GM18858 (cell line): ENCODE measurements around the gene PPT2.

Experiments
- ATAC-seq: cut with Tn5 transposase; IDR thresholded peaks from one replicate; pipeline ENCODE4 v1.9.1; 2021; ENCODE audit not compliant: unreplicated experiment

Gene PPT2, protein sequence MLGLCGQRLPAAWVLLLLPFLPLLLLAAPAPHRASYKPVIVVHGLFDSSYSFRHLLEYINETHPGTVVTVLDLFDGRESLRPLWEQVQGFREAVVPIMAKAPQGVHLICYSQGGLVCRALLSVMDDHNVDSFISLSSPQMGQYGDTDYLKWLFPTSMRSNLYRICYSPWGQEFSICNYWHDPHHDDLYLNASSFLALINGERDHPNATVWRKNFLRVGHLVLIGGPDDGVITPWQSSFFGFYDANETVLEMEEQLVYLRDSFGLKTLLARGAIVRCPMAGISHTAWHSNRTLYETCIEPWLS

DNA sequence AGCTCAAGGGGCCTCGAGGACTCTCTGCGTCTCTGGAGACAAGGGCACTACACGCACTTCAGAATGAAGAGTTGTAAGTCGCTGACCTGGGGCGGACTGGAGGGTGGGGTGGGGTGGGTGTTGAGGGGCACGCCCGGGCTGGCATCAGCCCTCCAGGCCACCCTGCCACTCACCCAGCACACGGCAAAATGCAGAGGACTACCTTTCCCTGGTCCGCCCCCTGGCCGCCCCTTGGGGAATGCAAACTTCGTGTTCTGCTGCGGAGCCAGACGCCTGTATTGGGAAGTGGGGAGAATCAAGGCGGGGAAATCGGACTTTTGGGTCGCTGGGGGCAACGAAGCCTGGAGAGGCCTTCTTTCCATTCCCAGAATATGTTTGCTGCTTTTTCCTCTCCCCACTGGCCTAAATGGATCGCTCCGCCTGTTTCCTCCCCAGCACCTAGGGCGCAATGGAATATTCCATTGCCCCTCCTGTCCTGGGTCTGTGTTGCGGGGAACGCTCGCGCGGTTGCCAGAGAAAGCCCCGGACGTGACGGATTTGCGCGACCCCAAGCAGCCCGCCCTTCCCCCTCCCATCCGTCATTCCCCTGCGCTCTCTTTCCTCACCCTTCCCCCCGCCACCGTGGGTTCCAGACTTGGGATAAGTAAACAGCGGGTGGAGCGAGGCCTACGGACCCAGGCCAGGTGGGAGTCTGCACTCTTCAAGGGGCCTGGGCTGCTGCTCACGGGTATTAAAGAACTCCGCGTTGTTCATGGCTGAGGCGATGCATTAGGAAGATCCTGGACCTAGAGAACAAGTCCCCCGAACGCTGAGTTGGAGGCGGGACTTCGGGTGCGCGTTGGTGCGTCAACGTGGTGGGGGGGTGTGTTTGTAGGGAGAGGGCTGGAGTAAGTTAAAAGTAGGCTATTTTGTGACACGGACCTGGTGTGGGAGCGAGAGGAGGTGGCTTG is at the start of gene PPT2:
PPT2 (plus strand) TSS at position 578 of the 950 bp plus-strand sequence. CDS start 454 bp downstream, outside the sequence.
- no peak for ATAC-seq

DNA sequence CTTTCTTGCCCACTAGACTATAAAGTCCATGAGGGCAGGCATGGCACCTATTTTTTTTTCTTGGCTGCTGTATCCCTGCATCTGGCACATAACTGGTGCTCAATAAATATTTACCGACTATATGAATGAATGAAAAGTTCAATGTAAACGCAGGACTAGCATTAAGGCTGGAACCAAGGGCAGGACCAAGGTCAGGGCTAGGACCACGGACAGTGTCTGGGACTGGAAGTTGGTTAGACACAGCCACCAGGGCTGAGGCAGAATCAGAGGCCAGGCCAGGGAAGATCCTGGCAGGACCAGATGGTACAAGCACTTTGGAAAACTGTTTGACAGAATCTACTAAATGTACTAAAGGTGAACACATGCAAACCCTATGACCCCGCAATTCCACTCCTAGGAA is 48.5 kb upstream of the PPT2 start:
- no peak for ATAC-seq

DNA sequence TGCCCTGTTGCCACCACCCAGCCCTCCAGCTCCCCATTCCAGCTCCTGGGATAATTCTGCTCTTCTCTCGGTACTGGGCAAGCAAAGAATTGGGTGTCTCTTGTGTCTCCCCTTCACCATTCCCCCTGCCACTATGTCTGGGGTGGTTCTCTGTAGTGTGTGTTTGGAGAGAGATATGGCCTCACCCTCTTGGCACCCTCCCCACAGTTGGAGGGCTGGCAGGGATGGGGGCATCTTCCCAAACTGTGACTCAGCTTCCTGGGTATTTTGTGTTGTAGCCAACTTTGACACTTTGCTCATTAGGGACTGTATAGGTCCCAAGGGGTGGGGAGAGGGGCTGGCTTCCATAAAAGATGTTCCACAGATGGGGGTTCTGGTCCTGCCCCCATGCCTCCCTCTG is 46.5 kb upstream of the PPT2 start:
- no peak for ATAC-seq

DNA sequence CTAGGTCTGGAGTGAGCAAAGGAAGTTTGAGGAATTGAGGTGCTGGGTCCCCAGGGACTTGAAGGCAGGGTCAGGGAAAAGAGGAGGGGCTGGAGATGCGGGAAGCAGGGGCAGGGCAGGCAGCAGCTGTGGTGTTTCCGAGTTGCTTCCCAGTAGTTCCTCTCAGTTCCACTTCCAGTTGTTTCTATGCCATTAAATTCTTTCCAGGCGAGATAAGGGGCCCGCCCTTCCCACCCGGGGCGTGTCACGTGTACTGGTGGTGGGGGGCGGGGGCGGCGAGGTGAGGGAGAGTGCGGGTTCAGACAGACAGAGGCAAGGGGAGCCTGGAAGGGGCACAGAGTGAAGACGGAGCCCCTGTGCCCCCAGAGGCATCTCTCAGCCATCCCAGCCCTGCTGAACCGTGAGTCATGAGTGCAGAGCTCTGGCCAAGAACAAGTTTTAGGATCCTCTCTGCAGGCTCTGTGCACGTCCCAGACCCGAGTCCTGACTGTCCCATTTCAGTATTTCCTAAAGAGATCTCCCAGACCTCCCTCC is 45.8 kb upstream of the PPT2 start:
- no peak for ATAC-seq

DNA sequence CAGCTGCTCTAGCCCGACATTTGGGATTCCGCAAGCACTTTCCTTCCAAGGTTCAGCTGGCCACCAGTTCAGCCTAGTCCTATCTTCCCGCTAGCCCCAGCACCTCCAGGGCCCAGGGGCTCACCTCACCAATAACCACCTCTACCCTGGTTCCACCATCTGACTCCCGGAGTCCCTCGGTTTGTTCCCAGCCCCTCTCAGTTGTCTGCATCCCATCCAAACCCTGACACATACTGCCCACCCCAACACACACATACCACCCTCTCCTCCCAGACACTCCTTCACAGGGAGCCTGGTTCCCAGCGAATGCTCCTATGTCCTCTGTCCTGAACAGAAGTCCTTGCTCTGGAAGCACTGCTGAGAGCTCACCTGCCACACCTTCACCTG is 45.2 kb upstream of the PPT2 start:
- ATAC-seq = no peak

DNA sequence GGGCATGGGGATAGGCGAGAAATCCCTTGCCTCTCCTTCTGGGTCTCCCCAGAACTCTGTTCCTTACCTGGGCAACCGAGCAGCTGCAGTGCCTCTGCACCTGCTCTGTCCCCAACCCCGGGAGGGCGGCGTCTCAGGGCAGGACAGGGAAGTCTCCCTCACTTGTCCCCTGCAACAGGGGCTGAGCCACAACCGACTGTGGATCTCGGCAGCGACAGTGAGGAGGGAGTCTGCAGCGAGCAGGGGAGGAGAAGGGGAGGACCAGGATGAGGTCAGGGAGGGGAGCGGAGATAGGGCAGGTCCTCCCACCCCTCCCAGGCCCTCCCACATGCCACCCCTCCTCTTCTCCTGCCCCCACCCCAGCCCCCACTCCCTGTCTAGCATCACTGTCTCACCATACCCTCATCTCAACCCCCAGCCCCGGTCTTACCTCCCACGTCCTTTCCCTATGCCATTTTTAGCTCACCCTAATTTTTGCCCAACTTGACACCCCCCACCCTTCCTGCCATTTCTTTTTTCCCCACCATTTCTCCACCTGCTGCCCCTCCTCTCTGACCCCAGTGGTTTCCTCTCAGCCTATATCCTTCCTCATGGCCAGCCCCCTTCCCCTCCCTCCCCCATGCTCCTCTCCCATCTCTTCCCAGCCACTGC is 44.7 kb upstream of the PPT2 start, which contains the start of gene TNXB:
TNXB (minus strand) TSS at position 225 of the 651 bp plus-strand sequence. CDS start 11,140 bp downstream, outside the sequence.
- ATAC-seq = no peak

DNA sequence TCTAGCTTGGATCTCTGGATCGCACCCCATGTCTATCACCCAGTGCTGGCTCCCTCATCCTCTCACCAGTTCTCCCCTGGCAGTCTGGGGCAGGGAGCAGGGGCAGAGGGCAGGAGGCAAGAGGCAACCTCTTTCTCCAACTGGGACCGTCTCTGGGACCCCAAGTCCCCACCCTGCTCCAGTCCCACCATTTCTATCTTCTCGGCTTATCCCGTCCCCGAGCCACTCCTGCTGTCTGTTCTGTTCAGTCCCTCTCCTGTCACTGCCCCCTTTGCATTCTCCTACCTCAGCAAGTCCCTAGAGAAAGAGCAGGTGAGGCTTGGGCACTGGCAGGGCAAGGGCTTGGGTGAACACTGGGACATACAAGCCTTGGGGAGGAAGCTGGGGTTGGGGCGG is 44.2 kb upstream of the PPT2 start:
- ATAC-seq = no peak

DNA sequence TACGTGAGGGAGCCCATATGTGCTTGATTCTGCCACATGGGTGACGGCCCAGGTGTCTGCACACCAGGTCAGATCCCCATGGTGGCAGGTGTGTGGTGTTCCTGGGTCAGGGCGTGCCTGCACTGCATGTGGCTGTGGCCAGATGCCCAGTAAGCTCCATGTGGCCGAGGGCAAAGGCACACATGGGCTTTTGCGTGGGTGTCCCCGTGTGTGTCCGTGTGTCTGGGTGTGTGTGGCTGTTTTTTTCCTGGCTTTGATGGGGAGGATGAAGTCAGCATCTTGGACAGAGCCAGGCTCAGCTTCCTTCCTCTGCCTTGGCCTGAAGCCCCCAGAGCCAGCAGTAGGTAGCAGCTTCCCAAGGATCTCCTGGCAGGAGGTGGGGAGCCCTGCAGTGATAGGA is 43.3 kb upstream of the PPT2 start:
- no peak for ATAC-seq

DNA sequence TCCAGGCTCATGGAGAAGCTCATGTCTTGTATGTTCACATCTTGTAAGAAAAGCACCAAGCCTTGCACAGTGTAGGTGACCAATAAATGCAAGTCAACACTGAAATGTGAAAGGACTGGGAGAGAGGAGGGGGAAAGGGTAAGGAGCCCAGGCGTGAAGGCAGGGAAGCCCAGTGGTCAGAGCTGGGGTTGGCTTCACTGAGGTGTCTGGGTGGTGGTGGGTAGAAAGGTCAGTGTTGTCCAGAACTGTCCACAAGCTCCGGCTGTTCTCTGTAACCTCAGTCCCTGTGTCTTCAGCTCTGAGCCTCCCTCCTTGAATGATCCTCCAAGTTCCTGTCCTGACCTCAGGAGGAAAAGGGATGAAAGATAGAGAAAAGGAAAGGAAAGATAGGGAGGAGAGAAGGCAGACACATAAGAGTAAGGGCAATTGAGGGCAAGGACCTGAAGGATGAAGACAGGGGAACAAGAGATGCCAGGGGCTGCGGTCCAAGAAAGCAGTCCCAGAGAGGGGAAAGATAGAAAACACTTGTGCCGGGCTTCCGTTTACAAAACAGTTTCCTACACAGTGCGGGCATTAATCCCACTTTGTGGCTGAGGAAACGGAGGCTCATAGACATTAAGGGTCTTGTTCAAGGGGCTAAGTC is 42.4 kb upstream of the PPT2 start:
- ATAC-seq = no peak

DNA sequence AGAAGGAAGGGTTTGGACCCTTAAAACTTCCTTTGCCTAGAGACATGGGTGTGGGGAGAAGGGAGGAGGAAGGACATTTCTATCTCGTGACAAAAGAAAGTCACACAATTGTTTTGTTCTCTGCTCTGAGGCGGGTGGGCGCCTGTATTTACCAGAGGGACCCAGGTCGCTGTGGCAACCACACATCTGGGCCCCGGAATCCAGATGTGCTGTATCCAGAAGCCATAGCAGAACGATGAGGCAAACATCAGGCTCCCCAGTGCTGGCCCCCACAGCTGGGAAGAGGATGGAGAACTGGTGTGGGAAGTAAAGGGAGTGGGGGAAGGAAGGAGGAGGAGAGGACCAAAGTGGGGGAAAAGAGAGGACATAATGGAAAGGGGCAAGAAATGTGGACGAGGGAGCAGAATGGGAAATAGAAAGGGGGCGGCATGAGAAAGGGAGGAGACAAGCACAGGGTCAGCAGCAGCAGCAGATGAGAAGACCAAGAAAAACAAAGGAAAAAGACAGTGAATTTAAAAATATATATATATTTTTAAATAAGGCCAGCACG is 41.4 kb upstream of the PPT2 start:
- no peak for ATAC-seq

DNA sequence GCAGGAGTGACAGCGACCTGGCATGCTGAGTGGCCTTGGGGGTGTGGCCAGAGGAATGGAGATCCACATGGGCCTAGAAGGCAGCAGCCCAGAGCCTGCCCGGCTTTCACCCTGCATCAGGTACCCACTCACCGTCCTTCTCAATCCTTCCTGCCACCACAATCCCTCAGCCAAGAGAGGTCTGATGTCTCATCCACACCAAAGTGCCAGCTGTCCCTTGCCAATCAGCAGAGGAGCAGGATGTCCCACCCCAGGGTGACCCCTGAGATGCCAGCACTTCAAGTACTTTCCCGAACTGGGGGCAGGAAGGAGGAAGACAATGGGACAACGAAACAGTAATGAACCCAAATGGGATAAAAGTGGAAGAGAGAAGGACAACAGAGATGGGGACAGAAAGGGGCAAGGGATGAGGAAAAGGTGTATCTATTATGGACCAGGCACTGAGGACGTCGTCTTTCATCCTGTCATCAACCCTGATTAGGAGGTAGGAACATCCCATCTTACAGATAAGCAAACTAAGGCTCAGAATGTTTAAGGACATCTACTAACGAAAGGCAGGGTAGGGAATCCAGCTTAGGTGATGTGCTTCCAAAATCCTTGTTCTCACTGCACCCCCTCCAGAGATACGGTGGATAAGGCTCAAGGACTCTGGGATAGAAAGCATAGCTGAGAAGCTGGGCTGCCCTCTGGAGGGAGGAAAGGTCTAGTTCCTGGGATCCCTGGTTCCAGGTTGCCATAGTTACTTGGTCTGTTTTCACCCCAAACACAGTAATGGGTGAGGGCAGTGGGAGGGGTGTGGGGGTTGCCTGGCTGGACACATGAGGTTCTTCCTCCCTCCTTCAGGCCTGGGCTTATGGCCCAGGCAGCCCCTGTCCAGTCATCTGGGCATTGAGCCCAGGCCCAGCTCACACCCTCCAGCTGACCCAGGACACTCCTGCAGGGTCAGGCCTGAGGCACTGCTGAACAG is 40.3 kb upstream of the PPT2 start:
- ATAC-seq = no peak

DNA sequence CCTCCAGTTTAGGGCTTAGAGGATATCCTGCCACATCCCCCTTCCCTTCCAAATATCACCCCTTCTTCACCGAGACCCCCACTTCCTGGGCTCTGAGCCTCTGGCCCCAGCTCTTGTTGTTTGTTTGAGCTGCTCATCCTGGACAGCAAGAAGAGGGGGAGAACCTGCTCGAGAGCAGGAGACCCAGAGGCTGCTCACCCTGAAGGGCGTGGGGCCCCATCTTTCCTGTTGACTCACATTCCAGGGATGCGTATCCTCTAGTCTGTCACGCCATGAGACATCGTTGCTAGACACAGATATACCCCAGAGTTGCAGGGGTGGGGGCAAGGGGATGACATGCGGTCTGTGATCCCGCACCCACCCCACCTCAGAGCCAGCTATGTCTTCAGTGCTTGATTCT is 39.1 kb upstream of the PPT2 start:
- no peak for ATAC-seq

DNA sequence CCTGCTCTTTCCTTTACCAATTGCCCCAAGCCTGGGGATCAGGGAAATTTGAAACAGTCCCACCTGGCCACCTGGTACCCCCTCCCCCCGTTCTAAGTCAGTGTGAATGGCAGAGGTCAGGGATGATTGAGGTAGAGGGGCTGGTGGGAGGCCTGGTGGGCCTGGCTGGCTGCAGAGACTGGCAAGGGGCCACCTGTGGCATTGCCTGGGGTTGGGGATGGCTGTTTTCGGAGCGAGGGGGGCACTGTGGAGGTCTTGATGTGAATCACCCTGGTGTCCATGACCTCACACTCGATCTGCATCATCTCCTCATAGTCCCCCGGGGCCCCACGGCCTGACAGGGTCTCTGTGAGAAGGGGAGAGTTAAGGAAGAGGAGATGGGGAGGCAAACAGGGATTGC is 38.3 kb upstream of the PPT2 start:
- ATAC-seq = no peak

DNA sequence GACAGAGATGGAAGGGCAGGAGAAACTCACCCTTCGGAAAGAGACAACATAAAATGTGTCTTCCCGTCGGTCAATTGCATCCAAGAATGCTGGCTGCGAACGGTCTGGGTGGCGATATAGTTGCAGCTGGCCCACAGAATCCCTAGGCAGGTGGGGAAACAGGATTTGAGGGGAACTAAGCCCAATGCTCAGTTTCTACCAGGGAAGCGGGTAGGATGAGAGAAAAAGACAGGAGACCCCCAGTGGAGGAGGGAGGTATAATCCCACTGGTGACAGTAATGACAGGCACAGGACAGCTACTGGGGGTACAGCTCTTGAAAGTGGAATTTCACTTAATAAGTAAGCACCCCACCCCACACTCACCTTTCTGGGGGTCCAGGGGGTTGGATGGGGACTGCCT is 37.3 kb upstream of the PPT2 start:
- ATAC-seq = no peak

DNA sequence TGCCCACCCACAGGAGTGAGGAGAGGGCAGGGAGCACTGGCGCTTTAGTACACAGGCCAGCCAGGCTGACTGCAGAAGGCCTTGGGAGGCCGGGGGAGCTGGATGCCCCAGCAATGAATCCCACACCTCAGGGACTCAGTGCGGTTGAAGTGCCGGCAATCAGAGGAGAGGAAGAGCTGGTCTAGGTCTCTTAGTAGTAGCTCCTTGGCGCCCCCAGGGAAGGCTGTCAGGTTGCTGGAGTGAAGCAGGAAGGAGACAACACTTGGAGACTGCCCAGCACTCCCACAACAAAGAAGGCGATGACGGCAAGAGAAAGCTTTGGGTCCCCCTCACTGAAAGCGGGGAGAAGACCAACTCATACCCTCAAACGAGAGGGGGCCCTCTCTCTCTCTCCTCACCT is 36.5 kb upstream of the PPT2 start:
- no peak for ATAC-seq

DNA sequence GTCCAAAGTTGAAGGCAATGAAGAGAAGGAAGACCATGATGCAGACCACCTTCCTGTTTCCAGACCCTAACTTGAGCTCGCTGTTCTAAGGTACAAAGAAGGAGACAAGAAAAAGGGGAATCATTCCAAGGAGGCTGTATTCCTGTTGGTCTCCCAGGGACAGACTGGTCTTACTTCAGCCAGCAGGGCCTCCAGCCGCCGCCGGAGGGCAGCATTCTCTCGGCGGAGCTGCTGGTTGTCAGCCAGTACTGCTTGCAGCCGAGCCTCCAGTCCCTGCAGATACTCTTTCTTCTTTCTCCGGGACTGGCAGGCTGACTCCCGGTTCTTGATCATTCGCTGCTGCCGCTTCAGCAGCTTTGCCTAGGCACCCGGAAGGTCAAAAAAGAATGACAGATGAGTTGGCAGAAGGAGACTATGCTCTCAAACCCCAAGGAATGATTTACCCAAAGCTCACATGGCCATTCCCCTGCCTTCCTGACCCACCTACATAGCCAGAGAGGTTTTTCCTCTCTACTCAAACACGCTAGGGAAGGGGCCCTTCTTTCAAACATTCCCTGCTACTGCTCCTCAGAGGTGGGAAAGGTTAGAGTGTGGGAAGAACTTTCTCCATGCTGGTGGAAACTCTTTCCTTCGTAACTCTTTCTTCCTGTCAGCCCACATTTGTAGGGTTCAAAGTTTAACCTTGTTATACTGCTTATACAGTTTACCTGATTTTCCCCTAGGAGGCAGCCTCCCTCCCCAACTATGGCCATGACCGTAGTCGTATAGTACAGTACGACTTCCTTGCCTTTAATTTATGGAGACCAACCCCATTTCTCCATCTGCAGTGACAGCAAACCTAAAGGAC is 34.9 kb upstream of the PPT2 start:
- ATAC-seq = no peak

DNA sequence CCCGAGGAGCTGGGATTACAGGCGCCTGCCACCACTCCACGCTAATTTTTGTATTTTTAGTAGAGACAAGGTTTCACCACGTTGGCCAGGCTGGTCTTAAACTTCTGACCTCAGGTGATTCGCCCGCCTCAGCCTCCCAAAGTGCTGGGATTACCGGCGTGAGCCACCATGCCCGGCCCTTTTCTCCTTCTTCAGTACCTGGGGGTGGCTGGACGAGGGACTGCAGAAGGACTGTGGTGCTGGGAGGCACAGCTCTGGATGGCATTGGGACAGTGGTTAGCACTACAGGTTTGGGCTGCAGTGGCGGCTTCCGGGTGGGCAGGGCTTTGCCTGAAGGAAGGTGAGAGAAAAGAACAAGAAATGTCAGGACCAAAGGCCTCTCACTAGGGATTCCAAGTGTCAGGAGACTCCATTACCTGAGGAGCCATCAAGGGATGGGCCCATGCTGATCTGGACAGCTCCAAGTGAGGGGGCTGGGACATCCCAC is 33.3 kb upstream of the PPT2 start:
- no peak for ATAC-seq

DNA sequence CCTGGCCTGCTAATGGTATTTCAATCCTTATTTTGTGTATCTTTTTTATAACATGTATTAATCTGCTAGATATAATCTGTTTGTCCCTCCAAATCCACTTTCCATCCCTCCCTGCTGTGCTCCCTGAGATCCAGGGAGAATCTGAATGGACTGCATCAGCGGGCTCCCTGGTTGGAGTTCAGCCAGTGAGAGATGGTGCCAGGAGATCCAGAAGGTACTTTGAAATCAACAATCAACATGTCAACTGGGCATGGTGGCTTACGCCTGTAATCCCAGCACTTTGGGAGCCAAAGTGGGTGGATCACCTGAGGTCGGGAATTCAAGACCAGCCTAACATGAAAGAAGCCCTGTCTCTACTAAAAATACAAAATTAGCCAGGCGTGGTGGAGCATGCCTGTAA is 30.3 kb upstream of the PPT2 start:
- ATAC-seq = no peak
